ENCODE measurements around the gene ARAP2. TPM values are rescaled to one million over a fixed set of nuclear protein-coding genes. Genes with fewer than 3 reads are reported as not detected.
A peak's percentile ranks its signal among the peaks of the same experiment; 100 is the strongest.

ARAP2 gene
- total and polyA plus RNA-seq, 2 donors, result 23.7 to 67.0 TPM

DNA sequence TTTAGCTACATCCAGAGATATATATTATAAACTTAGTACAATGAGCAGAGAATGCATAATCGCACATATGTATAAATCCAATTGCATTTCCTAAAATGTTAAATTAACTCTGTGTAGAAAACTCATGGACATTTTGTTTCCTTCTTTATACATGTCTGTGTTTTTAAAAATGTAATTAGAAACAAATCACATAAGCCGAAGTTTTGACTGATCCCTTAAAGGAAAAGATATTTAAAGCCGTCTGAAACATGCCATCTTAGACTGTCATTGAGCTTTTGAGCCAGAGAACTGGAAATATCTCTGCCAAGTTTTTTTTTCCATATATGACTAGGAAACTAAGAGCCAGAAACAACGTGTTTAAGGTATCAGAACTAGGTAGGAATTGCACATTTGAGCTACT lies 107.0 kb downstream of the ARAP2 start:
- WGBS, result 97% methylated on average over 4 of the region's 4 CpGs
- DNase-seq (ENCODE audit: low read depth in 6 of 9, low spot score in 9 of 9), result no peak
- Histone ChIP-seq H3K27me3 (ENCODE audit: control insufficient read depth in 2 of 2, insufficient read depth in 1 of 2, low read length in 1 of 2) (no peaks in the 10 kb centered on the region), H3K36me3 (ENCODE audit: control insufficient read depth in 2 of 2, insufficient read depth in 2 of 2, low read length in 1 of 2) (peaks cover 3 to 8% of the 10 kb centered on the region in 2 donors), H3K27ac (ENCODE audit: low read depth in 1 of 2, low read length in 1 of 2) (no peak overlapping the region), H3K9me3 (ENCODE audit: control insufficient read depth in 2 of 2, insufficient read depth in 1 of 2, low read length in 1 of 2) (no peaks in the 10 kb centered on the region), H3K4me3 (ENCODE audit: low read length in 2 of 2) (no peak overlapping the region), H3K4me1 (ENCODE audit: control insufficient read depth in 2 of 2, insufficient read depth in 2 of 2, low read length in 2 of 2) (no peaks in the 10 kb centered on the region)

DNA sequence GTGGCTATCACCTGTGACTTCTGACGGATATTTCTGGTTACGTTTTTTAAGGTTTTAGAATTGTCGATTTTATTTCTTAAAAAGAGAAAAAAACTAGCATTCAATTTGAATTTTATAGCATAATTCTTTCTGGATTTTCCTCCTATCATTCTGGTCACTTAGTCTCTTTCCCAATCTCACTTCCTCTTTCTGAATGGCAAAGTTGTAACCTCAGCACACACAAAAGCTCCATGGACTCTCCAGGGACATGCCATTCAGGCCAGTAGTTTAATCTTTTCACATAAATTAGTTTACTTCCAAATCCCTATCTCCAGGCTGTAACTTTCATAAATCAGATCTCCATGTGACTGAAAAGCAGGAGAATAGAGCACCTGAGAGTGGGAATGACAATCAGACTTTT lies 110.7 kb downstream of the ARAP2 start:
- Histone ChIP-seq H3K36me3 (ENCODE audit: control insufficient read depth in 2 of 2, insufficient read depth in 2 of 2, low read length in 1 of 2) (peaks cover 13 to 15% of the 10 kb centered on the region in 2 donors), H3K4me1 (ENCODE audit: control insufficient read depth in 2 of 2, insufficient read depth in 2 of 2, low read length in 2 of 2) (no peaks in the 10 kb centered on the region), H3K9me3 (ENCODE audit: control insufficient read depth in 2 of 2, insufficient read depth in 1 of 2, low read length in 1 of 2) (no peaks in the 10 kb centered on the region), H3K4me3 (ENCODE audit: low read length in 2 of 2) (no peak overlapping the region), H3K27ac (ENCODE audit: low read depth in 1 of 2, low read length in 1 of 2) (no peak overlapping the region), H3K27me3 (ENCODE audit: control insufficient read depth in 2 of 2, insufficient read depth in 1 of 2, low read length in 1 of 2) (no peaks in the 10 kb centered on the region)
- DNase-seq (ENCODE audit: low read depth in 6 of 9, low spot score in 9 of 9), result no peak
- 98% methylated on average over 3 of the region's 3 CpGs for WGBS

DNA sequence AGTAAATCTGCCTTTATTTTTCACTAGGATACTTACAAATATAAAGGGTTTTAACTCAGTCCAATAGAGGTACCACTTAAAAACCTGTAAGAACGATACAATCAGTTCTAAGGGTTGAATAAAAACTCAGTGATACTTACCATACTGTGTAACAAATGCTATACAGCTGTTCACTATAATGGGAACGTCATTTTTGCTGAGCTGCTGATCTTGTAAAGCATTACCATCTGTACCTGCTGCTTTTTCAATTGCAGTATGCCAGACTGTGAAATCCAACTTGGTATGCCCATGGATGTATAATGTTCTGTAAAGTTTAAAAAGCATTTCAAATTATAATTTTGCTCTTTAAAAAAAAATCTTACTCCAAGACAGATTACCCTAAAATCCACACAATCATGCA lies 111.2 kb downstream of the ARAP2 start:
- H3K4me3 ChIP-seq (ENCODE audit: low read length in 2 of 2), result no peak overlapping the region
- H3K4me1 ChIP-seq (ENCODE audit: control insufficient read depth in 2 of 2, insufficient read depth in 2 of 2, low read length in 2 of 2), result no peaks in the 10 kb centered on the region
- 97% methylated on average over 2 of the region's 2 CpGs for WGBS
- no peak for DNase-seq (ENCODE audit: low read depth in 6 of 9, low spot score in 9 of 9)
- H3K36me3 ChIP-seq (ENCODE audit: control insufficient read depth in 2 of 2, insufficient read depth in 2 of 2, low read length in 1 of 2), result peaks cover 13 to 15% of the 10 kb centered on the region in 2 donors
- no peak overlapping the region for H3K27ac ChIP-seq (ENCODE audit: low read depth in 1 of 2, low read length in 1 of 2)
- no peaks in the 10 kb centered on the region for H3K27me3 ChIP-seq (ENCODE audit: control insufficient read depth in 2 of 2, insufficient read depth in 1 of 2, low read length in 1 of 2)
- no peaks in the 10 kb centered on the region for H3K9me3 ChIP-seq (ENCODE audit: control insufficient read depth in 2 of 2, insufficient read depth in 1 of 2, low read length in 1 of 2)

GRCh38 chr4:36130641-36131040 lies 113.7 kb downstream of the ARAP2 start:
- no peak overlapping the region for H3K4me3 ChIP-seq (ENCODE audit: low read length in 2 of 2)
- H3K36me3 ChIP-seq (ENCODE audit: control insufficient read depth in 2 of 2, insufficient read depth in 2 of 2, low read length in 1 of 2), result peaks cover 19 to 25% of the 10 kb centered on the region in 2 donors
- H3K27me3 ChIP-seq (ENCODE audit: control insufficient read depth in 2 of 2, insufficient read depth in 1 of 2, low read length in 1 of 2), result no peaks in the 10 kb centered on the region
- no peak overlapping the region for H3K27ac ChIP-seq (ENCODE audit: low read depth in 1 of 2, low read length in 1 of 2)
- DNase-seq (ENCODE audit: low read depth in 6 of 9, low spot score in 9 of 9), result no peak
- no peaks in the 10 kb centered on the region for H3K9me3 ChIP-seq (ENCODE audit: control insufficient read depth in 2 of 2, insufficient read depth in 1 of 2, low read length in 1 of 2)
- no peaks in the 10 kb centered on the region for H3K4me1 ChIP-seq (ENCODE audit: control insufficient read depth in 2 of 2, insufficient read depth in 2 of 2, low read length in 2 of 2)
- WGBS, result 96% methylated on average over 3 of the region's 3 CpGs

GRCh38 chr4:36128689-36129088 lies 115.6 kb downstream of the ARAP2 start:
- Histone ChIP-seq H3K36me3 (ENCODE audit: control insufficient read depth in 2 of 2, insufficient read depth in 2 of 2, low read length in 1 of 2) (peaks cover 23 to 32% of the 10 kb centered on the region in 2 donors), H3K4me1 (ENCODE audit: control insufficient read depth in 2 of 2, insufficient read depth in 2 of 2, low read length in 2 of 2) (no peaks in the 10 kb centered on the region), H3K27me3 (ENCODE audit: control insufficient read depth in 2 of 2, insufficient read depth in 1 of 2, low read length in 1 of 2) (no peaks in the 10 kb centered on the region), H3K27ac (ENCODE audit: low read depth in 1 of 2, low read length in 1 of 2) (no peak overlapping the region), H3K4me3 (ENCODE audit: low read length in 2 of 2) (no peak overlapping the region), H3K9me3 (ENCODE audit: control insufficient read depth in 2 of 2, insufficient read depth in 1 of 2, low read length in 1 of 2) (no peaks in the 10 kb centered on the region)
- 96% methylated on average over 2 of the region's 2 CpGs for WGBS
- DNase-seq (ENCODE audit: low read depth in 6 of 9, low spot score in 9 of 9), result no peak

- no peaks in the 10 kb centered on the region for H3K4me1 ChIP-seq (ENCODE audit: control insufficient read depth in 2 of 2, insufficient read depth in 2 of 2, low read length in 2 of 2)
- 98% methylated on average over 1 of the region's 1 CpG for WGBS
- no peaks in the 10 kb centered on the region for H3K27me3 ChIP-seq (ENCODE audit: control insufficient read depth in 2 of 2, insufficient read depth in 1 of 2, low read length in 1 of 2)
- peaks cover 11 to 39% of the 10 kb centered on the region in 2 donors for H3K36me3 ChIP-seq (ENCODE audit: control insufficient read depth in 2 of 2, insufficient read depth in 2 of 2, low read length in 1 of 2)
- H3K9me3 ChIP-seq (ENCODE audit: control insufficient read depth in 2 of 2, insufficient read depth in 1 of 2, low read length in 1 of 2), result no peaks in the 10 kb centered on the region
- DNase-seq (ENCODE audit: low read depth in 6 of 9, low spot score in 9 of 9), result no peak
- H3K4me3 ChIP-seq (ENCODE audit: low read length in 2 of 2), result no peak overlapping the region
- H3K27ac ChIP-seq (ENCODE audit: low read depth in 1 of 2, low read length in 1 of 2), result no peak overlapping the region
These were observed 120.4 kb downstream of the ARAP2 start for GRCh38 chr4:36123906-36124305.

GRCh38 chr4:36115312-36115711 lies 129.0 kb downstream of the ARAP2 start:
- no peaks in the 10 kb centered on the region for H3K4me1 ChIP-seq (ENCODE audit: control insufficient read depth in 2 of 2, insufficient read depth in 2 of 2, low read length in 2 of 2)
- H3K9me3 ChIP-seq (ENCODE audit: control insufficient read depth in 2 of 2, insufficient read depth in 1 of 2, low read length in 1 of 2), result no peaks in the 10 kb centered on the region
- no peak overlapping the region for H3K4me3 ChIP-seq (ENCODE audit: low read length in 2 of 2)
- H3K27me3 ChIP-seq (ENCODE audit: control insufficient read depth in 2 of 2, insufficient read depth in 1 of 2, low read length in 1 of 2), result no peaks in the 10 kb centered on the region
- WGBS, result 24% methylated on average over 3 of the region's 3 CpGs
- no peak overlapping the region for H3K27ac ChIP-seq (ENCODE audit: low read depth in 1 of 2, low read length in 1 of 2)
- peaks cover 0 to 25% of the 10 kb centered on the region in 2 donors for H3K36me3 ChIP-seq (ENCODE audit: control insufficient read depth in 2 of 2, insufficient read depth in 2 of 2, low read length in 1 of 2)
- DNase-seq (ENCODE audit: low read depth in 6 of 9, low spot score in 9 of 9), result no peak

- no peak overlapping the region for H3K4me3 ChIP-seq (ENCODE audit: low read length in 2 of 2)
- no peaks in the 10 kb centered on the region for H3K4me1 ChIP-seq (ENCODE audit: control insufficient read depth in 2 of 2, insufficient read depth in 2 of 2, low read length in 2 of 2)
- no peak for DNase-seq (ENCODE audit: low read depth in 6 of 9, low spot score in 9 of 9)
- H3K27ac ChIP-seq (ENCODE audit: low read depth in 1 of 2, low read length in 1 of 2), result no peak overlapping the region
- H3K27me3 ChIP-seq (ENCODE audit: control insufficient read depth in 2 of 2, insufficient read depth in 1 of 2, low read length in 1 of 2), result no peaks in the 10 kb centered on the region
- no peaks in the 10 kb centered on the region for H3K9me3 ChIP-seq (ENCODE audit: control insufficient read depth in 2 of 2, insufficient read depth in 1 of 2, low read length in 1 of 2)
- H3K36me3 ChIP-seq (ENCODE audit: control insufficient read depth in 2 of 2, insufficient read depth in 2 of 2, low read length in 1 of 2), result peaks cover 0 to 28% of the 10 kb centered on the region in 2 donors
These were observed 133.1 kb downstream of the ARAP2 start for GRCh38 chr4:36111172-36111571.

GRCh38 chr4:36099509-36099908 lies 144.8 kb downstream of the ARAP2 start:
- peak in 6 of 9 donors; percentile 3 to 44 (median 14) for DNase-seq (ENCODE audit: low read depth in 6 of 9, low spot score in 9 of 9)
- peaks cover 3 to 18% of the 10 kb centered on the region in 2 donors for H3K36me3 ChIP-seq (ENCODE audit: control insufficient read depth in 2 of 2, insufficient read depth in 2 of 2, low read length in 1 of 2)
- WGBS, result 85% methylated on average over 3 of the region's 3 CpGs
- no peaks in the 10 kb centered on the region for H3K27me3 ChIP-seq (ENCODE audit: control insufficient read depth in 2 of 2, insufficient read depth in 1 of 2, low read length in 1 of 2)
- no peak overlapping the region for H3K27ac ChIP-seq (ENCODE audit: low read depth in 1 of 2, low read length in 1 of 2)
- no peak overlapping the region for H3K4me3 ChIP-seq (ENCODE audit: low read length in 2 of 2)
- no peaks in the 10 kb centered on the region for H3K9me3 ChIP-seq (ENCODE audit: control insufficient read depth in 2 of 2, insufficient read depth in 1 of 2, low read length in 1 of 2)
- no peaks in the 10 kb centered on the region for H3K4me1 ChIP-seq (ENCODE audit: control insufficient read depth in 2 of 2, insufficient read depth in 2 of 2, low read length in 2 of 2)

- peaks cover 2 to 39% of the 10 kb centered on the region in 2 donors for H3K36me3 ChIP-seq (ENCODE audit: control insufficient read depth in 2 of 2, insufficient read depth in 2 of 2, low read length in 1 of 2)
- H3K4me1 ChIP-seq (ENCODE audit: control insufficient read depth in 2 of 2, insufficient read depth in 2 of 2, low read length in 2 of 2), result no peaks in the 10 kb centered on the region
- H3K27ac ChIP-seq (ENCODE audit: low read depth in 1 of 2, low read length in 1 of 2), result no peak overlapping the region
- DNase-seq (ENCODE audit: low read depth in 6 of 9, low spot score in 9 of 9), result no peak
- no peaks in the 10 kb centered on the region for H3K9me3 ChIP-seq (ENCODE audit: control insufficient read depth in 2 of 2, insufficient read depth in 1 of 2, low read length in 1 of 2)
- 98% methylated on average over 2 of the region's 2 CpGs for WGBS
- H3K27me3 ChIP-seq (ENCODE audit: control insufficient read depth in 2 of 2, insufficient read depth in 1 of 2, low read length in 1 of 2), result no peaks in the 10 kb centered on the region
- no peak overlapping the region for H3K4me3 ChIP-seq (ENCODE audit: low read length in 2 of 2)
These were observed 149.3 kb downstream of the ARAP2 start for GRCh38 chr4:36094995-36095394.
